GM21576 (cell line): ENCODE results near the gene CEP57.
"Not testable (repeated sequence)": the region's sequence is repeated elsewhere in the genome, so short reads cannot be mapped to it uniquely, and the experiment has no call there.

ENCODE experiments used
- ATAC-seq: cut with Tn5 transposase; IDR thresholded peaks from one replicate; pipeline ENCODE4 v1.9.1; 2021; ENCODE audit warnings: mild to moderate bottlenecking, moderate library complexity; ENCODE audit not compliant: unreplicated experiment

CEP57 gene

DNA sequence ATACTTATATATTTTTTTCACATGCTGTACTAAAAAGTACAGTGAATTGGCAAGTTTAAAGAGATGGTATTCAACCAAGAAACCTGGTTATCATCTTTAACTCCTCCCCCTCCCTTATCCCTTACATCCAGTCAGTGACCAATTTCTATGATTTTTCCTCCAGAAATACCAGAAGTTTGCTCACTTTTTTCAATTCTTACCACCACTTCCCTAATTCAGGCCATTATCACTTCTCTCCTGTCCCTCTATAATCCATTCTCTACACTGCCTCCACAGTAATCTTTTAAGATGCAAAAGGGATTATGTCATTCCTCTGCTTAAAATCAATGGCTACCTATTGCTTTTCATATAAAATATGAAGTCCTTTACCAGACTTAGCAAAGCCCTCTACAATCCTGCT, 62.8 kb downstream of the CEP57 start:
- no peak for ATAC-seq

GRCh38 chr11:95853862-95854261, 63.6 kb downstream of the CEP57 start:
- no peak for ATAC-seq

DNA sequence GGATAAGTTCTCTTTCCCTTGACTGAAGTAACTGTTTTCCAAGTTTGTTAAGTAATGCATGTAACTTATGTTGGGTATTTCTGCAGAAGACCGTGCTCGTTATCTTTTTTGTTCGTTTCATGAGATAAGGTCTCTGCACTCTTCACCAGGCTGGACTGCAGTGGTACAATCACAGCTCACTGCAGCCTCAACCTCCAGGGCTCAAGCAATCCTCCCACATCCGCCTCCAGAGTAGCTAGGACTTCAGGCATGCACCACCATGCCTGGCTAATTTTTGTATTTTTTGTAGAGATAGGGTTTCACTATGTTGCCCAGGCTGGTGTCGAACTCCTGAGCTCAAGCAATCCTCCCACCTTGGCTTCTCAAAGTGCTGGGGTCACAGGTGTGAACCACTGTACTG, 64.1 kb downstream of the CEP57 start:
- ATAC-seq: not testable (repeated sequence)

- ATAC-seq: not testable (repeated sequence)
These were observed 69.7 kb downstream of the CEP57 start for GRCh38 chr11:95860024-95860423.

GRCh38 chr11:95863486-95864140, 73.3 kb downstream of the CEP57 start:
- ATAC-seq: no peak

- ATAC-seq: no peak
These were observed 76.8 kb downstream of the CEP57 start for GRCh38 chr11:95867105-95867504.

- ATAC-seq: not testable (repeated sequence)
These were observed 80.6 kb downstream of the CEP57 start for GRCh38 chr11:95870877-95871276.

DNA sequence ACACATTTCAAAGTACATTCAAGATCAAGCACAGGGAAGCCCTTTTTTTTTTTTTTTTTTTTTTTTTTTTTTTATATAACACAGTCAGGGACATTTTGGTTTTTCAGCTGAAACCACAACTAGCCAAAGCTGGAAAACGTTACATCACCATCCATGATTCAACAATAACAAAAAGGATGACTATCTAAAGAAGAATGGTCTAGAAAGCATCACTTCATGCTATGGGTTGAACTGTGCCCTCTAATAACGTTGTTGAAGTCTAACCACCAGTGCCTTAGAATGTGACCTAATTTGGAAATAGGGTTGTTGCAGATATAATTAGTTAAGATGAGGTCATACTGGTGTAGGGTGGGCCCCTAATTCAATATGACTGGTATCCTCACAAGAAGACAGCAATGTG, 87.0 kb downstream of the CEP57 start:
- ATAC-seq: no peak
